CD4-positive, alpha-beta T cell treated with Interleukin-15 for 1 hour (primary cell): ENCODE data around the gene CORO1A.
"Not testable (repeated sequence)": the region's sequence is repeated elsewhere in the genome, so short reads cannot be mapped to it uniquely, and the experiment has no call there.

ENCODE experiments used
- DNase-seq: peaks from one replicate; pipeline ENCODE4 v3.0.0-alpha.2; 2020

CORO1A gene

GRCh38 chr16:30173054-30173453 is 10.3 kb upstream of the CORO1A start:
- DNase-seq: no peak

DNA sequence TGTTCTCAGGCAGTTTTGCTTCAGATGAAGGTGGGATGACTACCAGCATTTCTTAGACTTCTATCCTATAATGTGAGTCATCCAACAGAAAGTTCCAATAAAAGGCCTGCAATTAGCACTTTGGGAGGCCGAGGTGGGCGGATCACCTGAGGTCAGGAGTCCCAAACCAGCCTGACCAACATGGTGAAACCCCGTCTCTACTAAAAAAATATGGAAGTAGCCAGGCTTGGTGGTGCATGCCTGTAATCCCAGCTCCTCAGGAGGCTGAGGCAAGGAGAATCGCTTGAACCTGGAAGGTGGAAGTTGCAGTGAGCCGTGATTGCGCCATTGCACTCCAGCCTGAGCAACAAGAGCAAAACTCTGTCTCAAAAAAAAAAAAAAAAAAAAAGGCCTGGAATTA is 6.5 kb upstream of the CORO1A start:
- not testable (repeated sequence) for DNase-seq

DNA sequence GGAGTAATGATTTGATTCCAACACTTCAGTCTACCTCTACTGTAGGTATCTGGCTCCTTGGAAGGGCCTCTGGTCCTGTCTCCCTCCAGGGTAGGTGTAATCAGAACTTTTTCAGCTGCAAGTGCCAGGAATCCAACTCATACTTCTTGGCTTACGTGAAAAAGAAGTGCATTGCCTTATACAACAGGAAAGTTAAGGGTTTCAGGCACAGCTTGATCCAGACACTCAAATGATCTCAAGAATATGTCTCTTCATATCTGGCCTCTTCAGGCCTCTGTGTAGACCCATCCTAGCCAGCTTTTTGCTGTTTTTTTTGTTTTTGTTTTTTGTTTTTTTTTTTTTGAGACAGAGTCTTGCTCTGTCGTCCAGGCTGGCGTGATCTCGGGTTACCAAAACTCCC is 4.2 kb upstream of the CORO1A start:
- no peak for DNase-seq

DNA sequence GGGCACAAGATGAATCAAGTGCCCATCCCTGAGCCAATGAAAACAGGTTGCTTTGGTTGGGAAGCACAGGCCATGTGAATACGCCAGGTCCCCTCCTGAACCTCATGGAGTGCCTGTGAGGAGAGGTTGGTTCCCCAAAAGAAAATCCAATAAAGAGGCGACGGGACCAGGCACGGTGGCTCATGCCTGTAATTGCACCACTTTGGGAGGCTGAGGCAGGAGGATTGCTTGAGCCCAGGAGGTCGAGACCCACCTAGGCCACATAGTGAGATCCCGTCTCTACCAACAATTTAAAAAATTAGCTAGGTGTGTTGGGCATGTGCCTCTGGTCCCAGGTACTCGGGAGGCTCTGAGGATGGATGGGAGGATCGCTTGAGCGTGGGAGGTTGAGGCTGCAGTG is 3.5 kb upstream of the CORO1A start:
- no peak for DNase-seq

DNA sequence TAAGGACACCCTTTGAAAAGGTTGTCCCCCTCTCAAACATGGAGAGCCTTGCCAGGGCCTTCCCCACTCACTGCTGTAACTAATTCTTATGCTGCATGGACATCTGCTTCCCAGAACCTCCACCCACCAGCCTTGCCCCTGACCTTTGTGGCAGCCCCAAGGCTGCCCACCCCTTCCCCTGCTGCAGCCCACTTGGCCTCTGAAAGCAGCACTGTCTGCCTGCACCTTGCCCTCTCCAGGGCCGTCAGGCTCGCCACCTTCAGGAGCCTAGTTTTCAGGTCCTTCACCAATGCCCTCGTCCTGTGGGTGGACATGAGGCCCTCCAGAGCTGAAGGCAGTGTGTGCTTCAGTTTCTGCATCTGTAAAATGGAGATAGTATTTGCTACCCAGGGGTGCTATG is 2.7 kb upstream of the CORO1A start:
- DNase-seq: no peak

DNA sequence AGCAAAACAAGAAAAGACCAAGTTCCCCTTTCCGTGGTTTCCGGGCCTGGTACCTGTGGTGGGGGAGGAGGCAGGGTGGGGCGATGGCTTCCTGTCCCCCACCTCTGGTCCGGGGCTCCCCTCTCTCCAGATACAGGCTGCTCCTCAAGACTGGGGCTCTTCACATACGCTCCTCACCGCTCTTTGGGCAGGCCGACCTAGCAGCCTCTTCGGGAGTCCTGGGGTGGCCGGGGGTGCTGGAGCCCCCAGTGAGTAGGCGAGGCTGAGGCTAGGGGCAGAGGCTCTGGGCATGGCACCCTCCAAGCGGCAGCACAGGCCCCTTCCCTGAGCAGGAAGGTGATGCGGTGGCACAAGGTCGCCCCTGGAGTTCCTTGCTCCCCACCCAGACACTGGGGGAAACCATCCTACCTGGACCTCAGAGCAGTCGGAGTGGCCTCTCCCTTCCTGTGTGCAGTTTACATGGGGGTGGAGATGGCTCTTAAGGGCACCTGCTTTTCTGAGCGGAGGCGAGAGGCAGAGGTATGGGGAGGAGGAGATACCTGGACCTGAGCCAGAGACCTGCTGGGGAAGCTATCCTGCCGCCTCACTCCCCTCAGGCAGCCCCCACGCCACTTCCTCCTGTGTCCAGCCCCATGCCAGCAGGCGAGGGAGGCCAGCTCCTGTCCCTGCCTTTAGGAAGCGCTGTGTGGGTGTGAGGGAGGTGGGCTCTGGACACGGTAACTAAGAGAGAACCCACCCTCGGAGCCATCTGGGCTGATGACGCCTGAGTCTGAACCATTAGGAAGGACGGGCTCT is 891 bp downstream of the CORO1A start:
- peak; percentile 85 for DNase-seq

DNA sequence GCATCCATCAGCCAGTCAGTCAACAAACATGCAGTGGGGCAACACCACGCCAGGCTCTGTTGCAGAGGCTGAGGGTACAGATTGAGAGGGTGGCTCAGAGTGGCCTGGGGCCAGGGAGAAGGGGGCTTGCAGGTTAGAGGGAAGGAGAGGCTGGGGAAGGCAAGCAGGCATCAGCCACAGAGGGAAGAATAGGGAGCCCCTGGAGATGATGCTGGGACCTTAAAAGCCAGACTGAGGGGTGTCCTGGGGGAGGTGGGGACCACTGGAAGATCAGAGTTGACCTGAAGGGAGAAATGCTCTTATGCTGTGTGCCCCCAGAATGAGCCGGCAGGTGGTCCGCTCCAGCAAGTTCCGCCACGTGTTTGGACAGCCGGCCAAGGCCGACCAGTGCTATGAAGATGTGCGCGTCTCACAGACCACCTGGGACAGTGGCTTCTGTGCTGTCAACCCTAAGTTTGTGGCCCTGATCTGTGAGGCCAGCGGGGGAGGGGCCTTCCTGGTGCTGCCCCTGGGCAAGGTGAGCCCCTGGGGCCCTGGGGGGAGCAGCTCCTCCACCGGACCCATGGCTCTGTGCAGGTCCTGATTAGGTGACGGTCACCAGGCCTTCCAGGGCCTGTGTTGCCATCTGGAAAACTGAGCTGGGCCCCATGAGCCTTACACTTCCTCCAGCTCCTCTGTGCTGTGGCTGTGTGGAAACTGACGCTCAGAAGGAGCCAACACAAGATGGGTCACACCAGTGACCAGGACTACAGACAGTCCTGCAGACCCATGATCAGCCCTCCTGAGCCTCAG is 1.7 kb downstream of the CORO1A start:
- DNase-seq: peak; percentile 20

DNA sequence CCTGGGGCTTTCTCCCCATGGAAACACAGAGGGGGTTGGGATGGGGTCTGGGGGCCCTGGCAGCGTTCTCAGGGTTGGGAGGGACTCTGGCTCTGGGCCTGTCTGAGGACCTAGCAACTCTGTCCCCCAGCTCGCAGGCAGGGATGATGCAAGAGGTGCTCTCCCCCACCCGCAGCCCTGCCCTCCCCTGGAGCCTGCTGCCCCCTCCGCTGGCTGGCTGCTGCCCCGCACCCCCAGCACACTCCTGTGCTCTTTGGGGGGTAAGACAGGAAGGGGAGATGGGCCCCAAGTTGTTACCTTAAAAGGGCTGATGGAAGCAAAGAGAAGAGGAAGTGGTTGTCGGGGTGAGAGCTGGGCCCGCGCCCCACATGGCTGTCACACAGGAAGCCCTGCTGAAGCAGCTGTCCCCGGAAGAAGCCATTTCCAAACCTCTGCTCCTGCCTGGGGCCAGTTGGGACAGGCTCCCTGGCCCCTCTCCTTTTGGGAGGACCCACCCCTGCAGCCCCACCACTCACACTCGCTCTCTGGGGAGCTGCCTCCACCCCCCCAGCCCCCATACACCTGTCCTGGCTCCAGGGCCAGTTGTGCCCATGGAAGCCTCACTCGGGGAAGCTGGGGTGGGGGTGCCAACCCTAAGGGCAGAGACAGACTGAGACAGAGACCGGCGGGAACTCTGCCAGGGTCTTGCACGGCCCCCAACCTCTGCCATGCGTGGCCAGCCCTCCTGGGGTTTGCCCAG is 2.5 kb downstream of the CORO1A start:
- DNase-seq: peak; percentile 91

- no peak for DNase-seq
These were observed 3.0 kb downstream of the CORO1A start for GRCh38 chr16:30186444-30186781.

- peak; percentile 82 for DNase-seq
These were observed 3.6 kb downstream of the CORO1A start for GRCh38 chr16:30186782-30187555.

DNA sequence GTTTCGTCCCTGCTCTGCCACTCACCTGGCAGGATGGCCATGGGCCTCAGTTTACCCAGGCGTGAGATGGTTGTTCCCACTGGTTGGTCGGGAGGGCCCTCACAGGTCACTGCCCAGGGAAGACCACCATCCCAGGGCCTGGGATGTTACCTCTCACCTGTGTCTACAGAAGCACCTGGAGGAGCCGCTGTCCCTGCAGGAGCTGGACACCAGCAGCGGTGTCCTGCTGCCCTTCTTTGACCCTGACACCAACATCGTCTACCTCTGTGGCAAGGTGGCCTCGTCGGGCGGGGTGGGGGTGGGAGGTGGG is 4.1 kb downstream of the CORO1A start:
- DNase-seq: no peak

DNA sequence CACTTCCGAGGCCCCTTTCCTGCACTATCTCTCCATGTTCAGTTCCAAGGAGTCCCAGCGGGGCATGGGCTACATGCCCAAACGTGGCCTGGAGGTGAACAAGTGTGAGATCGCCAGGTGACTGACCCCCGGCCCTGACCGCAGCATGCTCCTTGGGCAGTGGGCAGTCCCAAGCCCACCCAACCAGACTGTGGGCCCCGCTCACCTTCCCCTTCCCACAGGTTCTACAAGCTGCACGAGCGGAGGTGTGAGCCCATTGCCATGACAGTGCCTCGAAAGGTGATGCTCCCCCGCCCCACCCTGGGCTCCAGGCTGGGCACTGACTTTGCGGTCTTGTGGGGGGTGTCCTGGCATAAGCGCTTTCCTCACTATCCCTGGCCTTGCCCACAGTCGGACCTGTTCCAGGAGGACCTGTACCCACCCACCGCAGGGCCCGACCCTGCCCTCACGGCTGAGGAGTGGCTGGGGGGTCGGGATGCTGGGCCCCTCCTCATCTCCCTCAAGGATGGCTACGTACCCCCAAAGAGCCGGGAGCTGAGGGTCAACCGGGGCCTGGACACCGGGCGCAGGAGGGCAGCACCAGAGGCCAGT is 4.7 kb downstream of the CORO1A start:
- no peak for DNase-seq

DNA sequence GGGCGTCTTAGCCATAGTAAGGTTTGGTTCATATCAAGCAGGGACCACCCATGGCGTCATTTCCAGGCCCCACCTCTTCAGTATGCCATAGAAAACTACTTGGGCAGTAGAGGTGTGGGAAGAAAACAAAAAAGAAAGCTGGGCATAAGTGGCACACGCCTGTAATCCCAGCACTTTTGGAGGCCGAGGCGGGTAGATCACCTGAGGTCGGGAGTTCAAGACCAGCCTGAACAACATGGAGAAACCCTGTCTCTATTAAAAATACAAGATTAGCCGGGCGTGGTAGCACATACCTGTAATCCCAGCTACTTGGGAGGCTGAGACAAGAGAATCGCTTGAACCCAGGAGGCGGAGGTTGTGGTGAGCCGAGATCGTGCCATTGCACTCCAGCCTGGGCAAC is 7.8 kb downstream of the CORO1A start:
- not testable (repeated sequence) for DNase-seq

DNA sequence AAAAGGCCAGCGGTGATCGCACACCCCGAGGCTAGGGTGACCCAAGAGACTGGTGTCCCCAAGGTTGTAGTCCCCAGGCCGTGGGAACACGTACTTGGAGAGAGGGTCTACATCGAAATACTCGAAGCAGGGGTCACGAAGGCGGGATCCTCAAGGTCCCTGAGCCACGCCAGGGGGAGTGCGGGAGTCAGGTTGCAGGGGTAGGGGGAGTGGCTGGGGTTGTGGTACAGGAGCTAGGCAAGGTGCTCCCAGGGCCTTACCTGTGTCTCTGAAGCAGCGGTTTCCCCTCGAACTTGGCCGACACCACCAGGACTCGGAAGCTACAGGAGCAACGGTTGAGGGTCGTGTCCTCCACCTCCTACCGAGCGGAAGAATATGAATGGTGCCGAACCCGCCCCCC is 9.7 kb downstream of the CORO1A start:
- DNase-seq: not testable (repeated sequence)

DNA sequence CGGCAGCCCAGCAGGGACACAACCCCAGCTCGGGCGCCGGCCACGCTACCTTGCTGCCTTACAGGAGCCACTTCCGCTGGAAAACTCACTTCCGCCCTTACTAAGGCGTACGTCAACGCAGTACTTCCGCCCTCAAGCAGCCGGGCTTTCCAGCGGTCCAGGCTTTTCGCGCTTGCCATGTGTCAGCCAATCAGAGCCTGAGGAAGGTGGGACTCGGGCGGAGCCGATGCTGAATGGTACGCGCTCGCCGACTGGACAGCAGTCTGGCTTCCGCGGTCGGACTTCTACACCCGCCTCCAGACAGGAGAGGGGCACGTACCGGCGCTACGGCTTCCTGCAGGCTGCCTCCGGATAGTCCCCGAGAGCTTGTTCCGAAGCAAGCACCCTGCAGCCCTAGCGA is 10.2 kb downstream of the CORO1A start, which contains the start of the genes BOLA2B and SLX1A:
BOLA2B (minus strand) TSS at position 52 of the 400 bp plus-strand sequence. CDS start 71 bp downstream, outside the sequence.
SLX1A (plus strand) TSS at position 261 of the 400 bp plus-strand sequence. CDS start 210 bp downstream, outside the sequence.
- DNase-seq: not testable (repeated sequence)

- not testable (repeated sequence) for DNase-seq
These were observed 10.9 kb downstream of the CORO1A start for GRCh38 chr16:30194172-30194925.

DNA sequence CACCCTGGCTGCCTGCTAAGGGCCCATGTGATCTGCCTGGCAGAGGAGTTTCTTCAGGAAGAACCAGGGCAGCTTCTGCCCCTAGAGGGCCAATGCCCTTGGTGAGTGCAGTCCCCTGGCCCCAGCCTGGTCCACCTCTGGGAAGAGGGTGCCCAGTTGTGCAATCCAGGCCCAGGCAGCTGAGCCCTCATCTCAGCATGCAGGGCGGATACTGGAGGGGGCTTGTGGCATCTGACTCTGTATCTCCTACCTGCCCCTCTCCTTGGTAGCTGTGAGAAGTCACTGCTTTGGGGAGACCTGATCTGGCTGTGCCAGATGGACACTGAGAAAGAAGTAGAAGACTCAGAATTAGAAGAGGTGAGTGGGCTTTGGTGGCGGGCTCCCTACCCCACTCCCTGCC is 13.6 kb downstream of the CORO1A start:
- DNase-seq: not testable (repeated sequence)

GRCh38 chr16:30199049-30199448 is 15.6 kb downstream of the CORO1A start, which contains the start of gene SULT1A3:
Gene SULT1A3 (plus strand): TSS chr16:30199255. CDS start chr16:30200729, 1,474 bp downstream.
- DNase-seq: not testable (repeated sequence)

- not testable (repeated sequence) for DNase-seq
These were observed 16.4 kb downstream of the CORO1A start for GRCh38 chr16:30199608-30200343.

DNA sequence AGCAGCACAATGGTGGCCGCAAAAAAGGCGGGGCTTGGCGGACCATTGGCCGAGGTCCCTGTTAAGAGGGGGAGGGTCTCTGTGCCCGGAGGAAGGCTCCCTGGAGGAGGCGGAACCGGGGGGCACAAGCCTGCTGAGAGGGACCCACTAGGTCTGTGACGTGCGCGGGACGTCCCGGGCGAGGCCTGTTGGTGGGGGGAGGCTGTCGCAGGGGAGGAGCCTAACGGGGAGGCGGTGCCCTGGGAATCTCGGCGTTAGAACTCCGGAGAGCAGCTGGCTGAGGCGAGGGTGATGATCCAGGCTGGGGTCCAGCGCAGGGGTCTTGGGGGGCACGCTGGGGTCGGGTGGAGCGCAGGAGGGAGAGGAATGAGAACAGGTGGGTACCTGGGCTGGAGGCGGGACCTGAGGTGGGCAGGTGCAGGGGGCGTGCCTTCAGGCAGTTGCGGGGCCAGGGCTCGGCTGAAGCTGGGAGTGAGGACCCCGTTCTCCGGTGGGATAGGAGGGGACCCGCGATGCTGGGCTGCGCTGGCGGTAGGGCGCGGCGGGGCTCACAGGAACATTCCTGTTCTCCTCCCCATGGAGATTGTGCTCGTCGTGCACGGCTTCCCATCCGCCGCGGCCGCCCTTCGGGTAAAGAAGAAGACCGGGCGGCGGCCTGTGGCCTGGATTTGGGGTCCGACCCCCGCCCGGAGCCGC is 22.3 kb downstream of the CORO1A start:
- not testable (repeated sequence) for DNase-seq
